Natural killer cell (primary cell): ENCODE measurements around the gene BAHCC1. TPM values are rescaled to one million over a fixed set of nuclear protein-coding genes. Genes with fewer than 3 reads are reported as not detected.

Experiments used
- ATAC-seq, 3 donors: fragments of 150-1000 bp in 2 of 3; fragments of 200-7000 bp in 1 of 3; cut with Tn5 transposase; 1 replicate in 1 of 3; 2 replicates in 2 of 3; pipeline ENCODE4 v1.10.0; 2021; ENCODE audit warnings: mild to moderate bottlenecking in 2 of 3, moderate library complexity in 2 of 3
- DNase-seq, 2 donors: peaks; one replicate each; pipeline versions ENCODE4 v3.0.0 to v3.0.0-alpha.2; 2013 to 2021; ENCODE audit warnings: mixed read lengths in 1 of 2
- H3K27ac ChIP-seq: one replicate; pipeline ENCODE4 v1.5.1; 2013; ENCODE audit warnings: mild to moderate bottlenecking, low read length
- H3K27me3 ChIP-seq: one replicate; pipeline ENCODE4 v1.6.1; 2013; ENCODE audit warnings: low read length; ENCODE audit not compliant: control insufficient read depth, insufficient read depth
- H3K36me3 ChIP-seq: one replicate; pipeline ENCODE4 v1.6.1; 2013; ENCODE audit warnings: low read length; ENCODE audit not compliant: control insufficient read depth, insufficient read depth
- H3K4me1 ChIP-seq: one replicate; pipeline ENCODE4 v1.6.1; 2013; ENCODE audit warnings: low read length; ENCODE audit not compliant: control insufficient read depth, insufficient read depth
- H3K4me3 ChIP-seq: one replicate; pipeline ENCODE4 v1.5.1; 2013; ENCODE audit warnings: low read length
- H3K9me3 ChIP-seq: one replicate; pipeline ENCODE4 v1.6.1; 2013; ENCODE audit warnings: low read length; ENCODE audit not compliant: control insufficient read depth, insufficient read depth
- H3K27ac Mint-ChIP-seq, 2 donors: one replicate each; pipeline ENCODE4 v1.8.0; 2022; ENCODE audit warnings: mild to moderate bottlenecking in 2 of 2, mixed read lengths in 2 of 2, moderate library complexity in 1 of 2
- H3K27me3 Mint-ChIP-seq, 2 donors: one replicate each; pipeline ENCODE4 v1.8.0; 2022; ENCODE audit warnings: low read depth in 2 of 2, mixed read lengths in 2 of 2
- H3K36me3 Mint-ChIP-seq: one replicate; pipeline ENCODE4 v1.8.0; 2022; ENCODE audit warnings: mixed read lengths
- H3K4me1 Mint-ChIP-seq, 2 donors: one replicate each; pipeline ENCODE4 v1.8.0; 2022; ENCODE audit warnings: mixed read lengths in 2 of 2
- H3K4me3 Mint-ChIP-seq: one replicate; pipeline ENCODE4 v1.8.0; 2022; ENCODE audit warnings: mild to moderate bottlenecking, moderate library complexity, mixed read lengths
- H3K9me3 Mint-ChIP-seq, 2 donors: one replicate each; pipeline ENCODE4 v1.8.0; 2022; ENCODE audit warnings: mixed read lengths in 2 of 2
- whole genome bisulfite sequencing: methylation state at CpG from one replicate; pipeline ENCODE4 v1.1.7; 2013; ENCODE audit warnings: missing lambda C conversion rate; ENCODE audit not compliant: insufficient coverage; 5-methylcytosine and 5-hydroxymethylcytosine counted together
- intact Hi-C: fragments of 100-400 bp; cut with micrococcal nuclease; formaldehyde crosslinking; loops from one replicate; pipeline ENCODE4 v1.14.2; 2022
- total RNA-seq, 4 donors: library from RNA; stranded (reverse); fragments of 120-200 nt in 1 of 4; gene quantifications; one replicate each; pipeline versions ENCODE4 v1.2.3 to v1.2.4, GENCODE V29; 2013 to 2022
- TF ChIP-seq, protein P1 (sequence below): fragments of 200-600 bp; IDR thresholded peaks from one replicate; pipeline ENCODE4 v1.8.0; 2022; ENCODE audit warnings: antibody characterized with exemption

Gene BAHCC1
- total RNA-seq, 3 donors from 2014 or later (not counting 1 experiment from before 2014, with no cell fraction given), result 2.9 to 17.3 (median 5.7) TPM

DNA sequence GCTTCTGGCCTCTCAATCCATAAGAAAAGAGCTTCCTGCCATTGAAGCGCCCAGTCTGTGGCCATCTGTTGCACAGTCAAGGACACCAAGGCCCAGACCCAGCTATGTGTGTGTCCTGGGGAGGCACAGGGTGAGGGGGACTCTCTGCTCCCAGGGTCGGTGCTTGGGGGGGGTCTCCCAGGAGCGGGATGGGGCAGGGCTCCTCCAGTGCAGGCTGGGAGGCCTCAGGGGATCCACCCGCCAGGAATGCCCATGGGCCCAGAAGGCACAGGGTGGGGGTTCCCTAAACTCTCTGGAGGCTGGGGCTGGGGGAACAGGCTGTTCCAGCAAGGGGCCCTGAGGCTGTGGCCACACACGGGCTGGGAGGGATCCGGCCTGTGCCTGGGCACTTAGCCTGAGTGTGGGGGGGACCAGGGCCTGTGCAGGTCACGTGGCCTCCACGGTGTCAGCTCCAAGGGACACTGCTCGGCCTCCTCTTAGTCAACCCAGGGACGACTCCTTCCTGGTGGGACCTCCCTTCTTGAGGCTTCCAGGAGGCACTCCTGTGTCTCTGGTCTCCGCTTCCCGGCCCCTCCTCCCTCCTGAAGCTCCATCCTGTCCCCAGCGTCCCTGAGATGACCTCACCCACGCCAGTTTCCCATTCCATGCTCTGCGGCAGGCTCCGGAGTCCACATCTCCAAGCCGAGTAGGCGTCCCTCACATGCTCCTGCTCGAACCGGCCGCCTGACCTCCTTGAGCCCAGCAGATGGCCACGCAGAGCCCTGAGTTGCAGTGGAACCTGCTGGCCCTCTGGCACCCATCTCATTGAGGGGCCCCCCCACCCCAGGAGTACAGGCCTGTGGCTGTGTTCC is 23.1 kb upstream of the BAHCC1 start:
- H3K9me3 ChIP-seq, result no peaks in the 10 kb centered on the region
- Mint-ChIP-seq H3K27ac (no peak overlapping the region), H3K4me1 (peaks cover 0 to 4% of the 10 kb centered on the region in 2 donors), H3K27me3 (peaks cover 0 to 3% of the 10 kb centered on the region in 2 donors), H3K4me3 (no peak overlapping the region), H3K9me3 (no peaks in the 10 kb centered on the region), H3K36me3 (no peaks in the 10 kb centered on the region)
- intact Hi-C loops, result no loop called here
- H3K4me1 ChIP-seq, result no peaks in the 10 kb centered on the region
- TF ChIP-seq, protein P1, sequence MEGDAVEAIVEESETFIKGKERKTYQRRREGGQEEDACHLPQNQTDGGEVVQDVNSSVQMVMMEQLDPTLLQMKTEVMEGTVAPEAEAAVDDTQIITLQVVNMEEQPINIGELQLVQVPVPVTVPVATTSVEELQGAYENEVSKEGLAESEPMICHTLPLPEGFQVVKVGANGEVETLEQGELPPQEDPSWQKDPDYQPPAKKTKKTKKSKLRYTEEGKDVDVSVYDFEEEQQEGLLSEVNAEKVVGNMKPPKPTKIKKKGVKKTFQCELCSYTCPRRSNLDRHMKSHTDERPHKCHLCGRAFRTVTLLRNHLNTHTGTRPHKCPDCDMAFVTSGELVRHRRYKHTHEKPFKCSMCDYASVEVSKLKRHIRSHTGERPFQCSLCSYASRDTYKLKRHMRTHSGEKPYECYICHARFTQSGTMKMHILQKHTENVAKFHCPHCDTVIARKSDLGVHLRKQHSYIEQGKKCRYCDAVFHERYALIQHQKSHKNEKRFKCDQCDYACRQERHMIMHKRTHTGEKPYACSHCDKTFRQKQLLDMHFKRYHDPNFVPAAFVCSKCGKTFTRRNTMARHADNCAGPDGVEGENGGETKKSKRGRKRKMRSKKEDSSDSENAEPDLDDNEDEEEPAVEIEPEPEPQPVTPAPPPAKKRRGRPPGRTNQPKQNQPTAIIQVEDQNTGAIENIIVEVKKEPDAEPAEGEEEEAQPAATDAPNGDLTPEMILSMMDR, result no peak
- WGBS, result 88% methylated on average over 22 of the region's 22 CpGs
- H3K4me3 ChIP-seq, result no peak overlapping the region
- DNase-seq, result no peak
- peak in 1 of 3 donors; percentile 60 for ATAC-seq
- no peaks in the 10 kb centered on the region for H3K36me3 ChIP-seq
- peaks cover 2% of the 10 kb centered on the region for H3K27me3 ChIP-seq
- H3K27ac ChIP-seq, result no peak overlapping the region

DNA sequence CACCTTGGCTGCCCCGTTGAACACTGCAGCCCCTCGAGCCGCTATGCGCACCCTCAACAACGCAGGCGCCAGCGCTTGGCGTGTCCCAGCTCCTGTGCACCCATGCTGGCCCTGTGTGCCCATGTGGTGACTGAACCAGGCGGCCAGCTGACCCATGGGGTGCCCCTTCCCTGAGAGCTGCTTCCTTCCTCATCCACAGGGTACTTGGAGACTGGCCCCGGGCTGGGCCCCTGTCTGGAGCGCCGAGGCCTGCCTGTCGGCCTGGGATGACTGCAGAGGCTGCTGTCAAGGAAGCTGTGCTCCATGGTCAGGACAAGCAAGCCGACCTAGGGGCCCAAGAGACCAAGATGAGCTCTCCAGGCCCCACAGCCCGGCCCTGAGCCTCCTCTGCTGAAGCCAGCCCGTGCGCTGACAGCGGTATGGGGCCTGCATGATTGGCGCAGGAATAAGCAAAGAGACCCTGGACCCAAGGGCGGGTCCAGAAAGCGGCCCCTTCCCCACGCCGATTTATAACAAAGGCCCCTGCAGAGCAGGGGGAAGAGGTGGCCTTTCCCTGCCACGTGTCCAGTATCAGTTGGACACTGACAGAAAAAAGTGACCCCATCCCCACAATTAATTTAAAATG is 21.6 kb upstream of the BAHCC1 start:
- no peak overlapping the region for H3K4me3 ChIP-seq
- H3K27ac Mint-ChIP-seq, result no peak overlapping the region
- no peaks in the 10 kb centered on the region for H3K36me3 Mint-ChIP-seq
- H3K4me3 Mint-ChIP-seq, result no peak overlapping the region
- H3K4me1 Mint-ChIP-seq, result peaks cover 0 to 4% of the 10 kb centered on the region in 2 donors
- no peaks in the 10 kb centered on the region for H3K9me3 ChIP-seq
- no peaks in the 10 kb centered on the region for H3K36me3 ChIP-seq
- peaks cover under 1% of the 10 kb centered on the region for H3K27me3 ChIP-seq
- WGBS, result 88% methylated on average over 24 of the region's 24 CpGs
- TF ChIP-seq, protein P1, result no peak
- no peak overlapping the region for H3K27ac ChIP-seq
- H3K27me3 Mint-ChIP-seq, result no peaks in the 10 kb centered on the region
- ATAC-seq, result no peak
- H3K4me1 ChIP-seq, result no peaks in the 10 kb centered on the region
- no peak for DNase-seq
- intact Hi-C loops, result no loop called here
- H3K9me3 Mint-ChIP-seq, result no peaks in the 10 kb centered on the region

DNA sequence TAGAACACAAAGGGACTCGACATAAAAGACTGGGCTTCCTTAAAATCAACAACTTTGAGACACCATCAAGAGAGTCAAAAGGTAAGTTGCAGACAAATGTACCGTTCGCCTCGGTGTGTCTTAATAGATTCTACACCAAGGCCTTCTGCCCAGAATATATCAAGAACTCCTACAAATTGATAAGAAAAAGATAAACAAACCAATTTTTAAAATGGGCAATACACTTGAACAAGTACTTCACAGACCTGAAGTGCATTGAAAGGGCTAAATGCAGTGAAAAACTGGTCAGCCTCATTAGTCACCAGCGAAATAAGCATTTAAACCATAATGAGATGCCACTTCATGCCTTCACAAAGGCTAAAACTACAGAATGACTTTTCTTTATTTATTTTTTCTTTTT is 20.4 kb upstream of the BAHCC1 start:
- ATAC-seq (no peak), DNase-seq (no peak)
- H3K36me3 ChIP-seq, result no peaks in the 10 kb centered on the region
- Mint-ChIP-seq H3K9me3 (no peaks in the 10 kb centered on the region), H3K36me3 (no peaks in the 10 kb centered on the region), H3K4me1 (peaks cover 0 to 4% of the 10 kb centered on the region in 2 donors), H3K27me3 (no peaks in the 10 kb centered on the region), H3K27ac (no peak overlapping the region), H3K4me3 (no peak overlapping the region)
- TF ChIP-seq, protein P1, result no peak
- no peaks in the 10 kb centered on the region for H3K9me3 ChIP-seq
- H3K27ac ChIP-seq, result no peak overlapping the region
- H3K4me1 ChIP-seq, result no peaks in the 10 kb centered on the region
- WGBS, result 96% methylated on average over 5 of the region's 5 CpGs
- intact Hi-C loops, result no loop called here
- H3K4me3 ChIP-seq, result no peak overlapping the region
- H3K27me3 ChIP-seq, result no peaks in the 10 kb centered on the region
